GM12892 (cell line): ENCODE results near the gene MAP3K1.

Experiments
- POLR2A ChIP-seq: IDR thresholded peaks from 2 replicates; pipeline ENCODE4 v1.6.1; 2011; ENCODE audit warnings: low read depth, low read length, control low read depth
- POLR2AphosphoS5 ChIP-seq: IDR thresholded peaks from 2 replicates; pipeline ENCODE4 v1.6.1; 2011; ENCODE audit warnings: low read depth, low read length, control low read depth

GRCh38 chr5:56914678-56915077, 99.3 kb downstream of the MAP3K1 start:
- TF ChIP-seq POLR2AphosphoS5 (no peak), POLR2A (no peak)
